HG03196 (cell line): Measurements from ENCODE around the gene MRM1.

Source experiments
- ATAC-seq: cut with Tn5 transposase; IDR thresholded peaks from one replicate; pipeline ENCODE4 v1.9.1; 2021; ENCODE audit not compliant: unreplicated experiment

Gene MRM1, protein sequence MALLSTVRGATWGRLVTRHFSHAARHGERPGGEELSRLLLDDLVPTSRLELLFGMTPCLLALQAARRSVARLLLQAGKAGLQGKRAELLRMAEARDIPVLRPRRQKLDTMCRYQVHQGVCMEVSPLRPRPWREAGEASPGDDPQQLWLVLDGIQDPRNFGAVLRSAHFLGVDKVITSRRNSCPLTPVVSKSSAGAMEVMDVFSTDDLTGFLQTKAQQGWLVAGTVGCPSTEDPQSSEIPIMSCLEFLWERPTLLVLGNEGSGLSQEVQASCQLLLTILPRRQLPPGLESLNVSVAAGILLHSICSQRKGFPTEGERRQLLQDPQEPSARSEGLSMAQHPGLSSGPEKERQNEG

DNA sequence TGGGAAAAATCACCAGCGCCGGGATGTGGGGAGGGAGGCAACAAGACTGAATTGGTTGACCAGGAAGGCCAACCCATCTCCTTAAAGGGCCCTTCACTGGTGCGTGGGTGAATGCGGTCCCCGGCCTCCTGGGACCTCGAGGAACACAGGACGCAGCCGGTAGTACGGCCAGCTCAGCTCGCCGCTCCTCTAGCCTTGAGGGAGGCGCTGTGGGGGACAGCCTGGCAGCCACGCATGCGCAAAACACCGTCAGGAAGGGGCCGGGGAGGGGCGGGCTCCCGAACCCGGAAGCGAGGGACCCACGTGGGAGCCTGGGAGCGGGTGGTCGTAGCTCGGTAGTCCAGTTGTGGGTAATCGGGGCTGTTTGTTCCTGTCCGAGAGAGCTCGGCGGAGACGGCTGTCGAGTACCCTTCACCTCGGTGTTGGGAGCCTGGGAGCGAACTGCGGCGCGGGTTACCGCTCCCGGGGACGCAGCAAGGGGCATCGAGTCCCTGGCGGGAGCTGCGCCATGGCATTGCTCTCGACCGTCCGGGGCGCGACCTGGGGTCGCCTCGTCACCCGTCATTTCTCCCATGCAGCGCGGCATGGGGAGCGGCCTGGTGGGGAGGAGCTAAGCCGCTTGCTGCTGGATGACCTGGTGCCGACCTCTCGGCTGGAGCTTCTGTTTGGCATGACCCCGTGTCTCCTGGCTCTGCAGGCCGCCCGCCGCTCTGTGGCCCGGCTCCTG lies at the start of gene MRM1:
Gene MRM1 (plus strand): TSS at position 281 of the 727 bp plus-strand sequence. CDS start 228 bp downstream, at position 509.
- ATAC-seq: peak; percentile 78

DNA sequence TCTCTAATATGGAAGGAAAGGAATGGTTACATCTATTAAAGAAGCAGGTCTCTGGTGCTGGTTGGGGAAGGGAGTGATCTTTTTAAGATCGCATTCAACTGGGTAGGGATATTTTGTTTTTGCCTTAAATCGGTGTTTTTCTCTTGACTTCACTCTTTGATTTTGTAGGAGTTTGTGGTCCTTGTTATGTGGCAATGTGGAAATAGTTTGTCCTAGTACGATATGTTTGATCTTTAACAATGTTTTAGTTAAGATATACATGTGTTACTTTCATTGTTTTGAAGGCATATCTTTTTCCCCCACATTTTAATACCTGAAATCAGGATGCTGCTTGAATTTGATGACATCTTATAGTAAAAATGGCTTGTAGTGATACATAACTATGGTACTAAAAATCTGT lies 47.9 kb upstream of the MRM1 start:
- no peak for ATAC-seq

DNA sequence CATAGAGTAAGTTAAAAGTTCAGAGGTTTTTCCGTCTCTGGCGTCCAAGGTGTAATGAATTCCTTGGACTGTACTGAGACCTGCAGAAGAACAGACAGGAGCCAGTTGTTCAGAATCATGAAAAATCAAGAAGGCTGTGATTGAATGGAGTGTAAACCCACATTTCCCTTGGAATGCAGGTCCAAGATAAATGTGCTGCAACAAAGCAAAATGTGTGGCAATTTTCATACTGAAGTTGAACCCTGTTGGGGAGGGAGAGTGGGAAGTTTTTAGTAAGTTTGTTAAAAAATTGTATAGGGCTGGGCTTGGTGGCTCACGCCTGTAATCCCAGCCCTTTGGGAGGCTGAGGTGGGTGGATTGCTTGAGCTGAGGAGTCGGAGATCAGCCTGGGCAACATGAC lies 35.3 kb upstream of the MRM1 start:
- ATAC-seq: no peak

DNA sequence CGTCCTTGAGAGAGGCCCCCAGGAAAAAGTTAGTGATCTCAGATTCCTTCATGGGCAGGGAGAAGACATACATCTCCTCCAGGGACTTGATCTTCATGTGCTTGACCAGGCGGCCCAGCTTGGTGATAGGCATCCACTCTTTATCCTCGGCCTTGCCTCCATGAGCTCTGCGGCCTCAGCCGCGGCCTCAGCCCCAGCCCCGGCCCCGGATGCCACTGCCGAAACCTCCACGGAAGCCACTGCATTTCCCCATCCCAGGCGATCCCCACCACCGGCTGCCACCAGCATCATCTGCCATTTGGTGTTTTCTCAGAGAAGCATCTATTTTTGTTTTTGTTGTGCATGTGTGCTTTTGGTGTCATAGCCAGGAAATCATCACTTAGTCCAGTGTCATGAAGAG lies 26.4 kb upstream of the MRM1 start:
- ATAC-seq: no peak

DNA sequence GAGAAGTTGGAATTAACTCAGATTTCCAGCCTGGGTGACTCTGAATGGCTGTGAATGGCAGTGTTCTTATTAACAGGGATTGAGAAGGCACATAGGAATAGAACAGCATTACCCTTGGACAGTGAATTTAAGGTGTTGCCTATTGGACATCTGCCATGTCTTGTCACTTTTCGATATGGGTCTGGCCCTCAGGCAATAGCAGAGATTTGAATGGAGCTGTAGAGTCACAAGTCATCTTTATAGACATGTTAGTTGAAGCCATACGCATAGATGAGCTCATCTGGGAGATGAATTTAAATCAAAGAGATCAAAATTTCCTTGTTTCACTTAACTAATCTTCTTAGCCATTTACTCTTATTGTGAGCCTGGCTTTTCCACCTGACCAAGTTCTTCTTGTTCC lies 24.6 kb upstream of the MRM1 start:
- ATAC-seq: no peak

DNA sequence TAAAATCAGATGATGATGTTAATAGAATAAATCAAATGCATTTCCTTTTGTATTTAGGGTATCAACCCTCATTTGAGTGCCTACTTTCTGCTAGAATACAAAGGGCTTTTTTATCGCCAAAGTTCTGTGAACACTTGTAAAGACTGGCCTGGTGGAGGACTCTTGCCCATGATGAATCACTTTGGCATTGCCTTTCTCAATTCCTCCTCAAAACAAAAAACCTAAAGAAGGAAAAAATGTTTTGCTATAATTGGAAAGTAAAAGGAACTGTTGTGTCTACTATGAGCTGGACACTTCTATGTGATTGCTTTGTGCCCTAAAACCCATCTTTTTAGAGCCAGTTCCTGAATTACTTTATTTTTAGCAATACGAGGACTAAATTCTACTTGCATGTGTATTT lies 22.7 kb upstream of the MRM1 start:
- no peak for ATAC-seq

DNA sequence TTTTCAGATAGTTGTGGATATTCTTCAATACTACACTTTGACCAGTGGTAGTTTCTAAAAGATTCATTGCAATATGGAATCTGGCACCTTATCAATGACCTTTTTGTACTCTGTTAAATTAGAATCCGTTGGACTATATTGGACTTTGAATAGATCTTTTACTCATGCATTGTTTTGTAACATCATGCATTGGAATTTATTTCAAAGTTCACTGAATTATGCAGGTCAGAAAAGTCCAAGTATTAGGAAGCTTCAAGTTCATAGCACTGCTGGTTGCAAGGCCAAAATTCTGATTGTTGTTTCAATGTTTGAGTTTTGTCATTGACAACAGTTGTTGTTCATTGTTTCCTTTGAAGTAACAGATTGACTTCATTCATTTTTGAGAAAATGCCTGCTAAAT lies 17.6 kb upstream of the MRM1 start:
- no peak for ATAC-seq

DNA sequence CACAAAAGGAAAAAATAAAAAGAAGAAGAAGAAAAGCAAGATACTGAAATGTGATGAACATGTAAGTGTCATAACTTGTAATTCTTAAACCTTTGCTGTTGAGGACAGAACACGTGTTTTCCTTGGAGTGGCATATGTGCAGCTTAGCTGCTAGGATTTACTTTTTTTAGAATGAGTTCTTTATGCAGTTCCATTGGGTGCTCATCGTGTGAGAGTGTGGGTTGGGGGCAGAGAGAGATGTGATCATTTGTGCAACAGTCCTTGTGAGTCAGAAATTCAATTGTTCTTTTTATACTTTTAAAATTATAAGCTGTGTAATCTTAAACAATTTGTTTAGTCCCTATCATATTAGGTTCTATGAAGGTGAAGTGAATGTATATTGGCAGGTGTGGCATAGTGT lies 15.2 kb upstream of the MRM1 start:
- no peak for ATAC-seq

DNA sequence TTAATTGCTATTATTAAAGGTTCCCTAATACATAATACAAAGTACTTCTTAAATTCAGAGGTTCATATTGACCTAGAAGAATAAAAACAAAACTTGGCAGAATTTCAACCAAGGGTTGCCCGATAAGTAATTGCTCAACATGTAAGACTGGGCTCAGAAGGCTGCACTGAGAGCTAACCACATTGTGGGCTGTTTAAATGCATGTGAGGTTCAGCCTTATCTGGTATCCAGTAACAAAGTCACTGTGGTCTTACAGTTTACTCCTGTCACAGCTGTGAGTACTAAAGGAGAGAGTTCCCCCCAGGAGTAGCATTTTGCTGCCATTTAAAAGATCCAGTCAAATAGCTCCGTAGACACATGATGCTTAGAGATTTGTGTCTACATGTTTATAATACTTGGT lies 11.3 kb upstream of the MRM1 start:
- no peak for ATAC-seq

DNA sequence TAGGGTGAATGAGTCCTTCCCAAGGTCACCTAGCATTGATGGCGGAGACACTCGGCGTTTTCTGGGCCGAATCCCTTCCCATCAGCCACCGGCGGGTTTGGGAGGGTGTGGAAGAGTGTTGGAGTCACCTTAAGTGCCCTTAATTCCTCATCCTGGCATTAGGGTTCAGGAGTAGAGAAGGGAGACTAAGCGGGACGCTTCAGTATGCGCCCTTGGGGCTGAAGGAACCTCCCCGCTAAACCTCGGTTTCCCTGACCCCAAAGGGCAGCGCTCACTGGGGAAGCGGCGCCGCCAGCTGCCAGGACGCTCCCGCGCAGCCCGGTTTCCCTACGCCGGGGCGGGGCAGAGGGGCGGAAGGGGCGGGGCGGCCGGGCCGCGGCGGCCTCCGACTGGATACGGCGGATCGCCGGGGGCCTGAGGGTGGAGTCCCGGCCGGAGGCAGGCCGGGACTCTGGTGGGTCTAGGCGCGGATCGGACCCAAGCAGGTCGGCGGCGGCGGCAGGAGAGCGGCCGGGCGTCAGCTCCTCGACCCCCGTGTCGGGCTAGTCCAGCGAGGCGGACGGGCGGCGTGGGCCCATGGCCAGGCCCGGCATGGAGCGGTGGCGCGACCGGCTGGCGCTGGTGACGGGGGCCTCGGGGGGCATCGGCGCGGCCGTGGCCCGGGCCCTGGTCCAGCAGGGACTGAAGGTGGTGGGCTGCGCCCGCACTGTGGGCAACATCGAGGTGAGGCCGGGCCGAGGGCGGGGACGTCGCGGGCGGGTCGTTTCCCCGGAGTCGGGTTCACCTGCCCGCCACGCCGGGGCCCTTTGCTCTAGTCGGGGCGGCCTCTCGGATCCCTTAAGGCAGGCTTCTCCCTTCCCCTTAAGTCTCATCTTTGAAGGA lies 9.7 kb upstream of the MRM1 start, which contains the start of gene DHRS11:
Gene DHRS11 (plus strand): TSS at position 446 of the 882 bp plus-strand sequence. CDS start 131 bp downstream, at position 577.
- ATAC-seq: peak; percentile 79

DNA sequence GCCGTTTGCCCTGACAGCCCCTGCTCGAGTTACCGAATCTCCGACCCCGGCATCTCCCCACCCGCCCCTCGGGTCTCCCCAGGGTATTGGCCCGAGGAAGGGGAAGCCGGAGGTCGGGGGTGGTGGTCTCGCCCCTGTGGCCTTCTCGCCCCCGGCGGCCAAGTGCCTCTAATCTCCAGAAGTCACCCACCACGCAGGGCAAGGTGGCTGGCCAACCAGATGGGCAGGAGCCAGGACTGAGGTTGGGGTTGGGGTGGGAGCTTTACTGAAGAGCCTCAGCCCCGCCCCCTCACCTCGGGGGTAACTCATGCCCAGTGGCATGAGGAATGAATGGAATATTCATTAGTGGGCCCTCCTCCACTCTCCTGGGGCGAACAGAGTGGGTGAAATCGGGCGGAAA lies 9.1 kb upstream of the MRM1 start:
- no peak for ATAC-seq

DNA sequence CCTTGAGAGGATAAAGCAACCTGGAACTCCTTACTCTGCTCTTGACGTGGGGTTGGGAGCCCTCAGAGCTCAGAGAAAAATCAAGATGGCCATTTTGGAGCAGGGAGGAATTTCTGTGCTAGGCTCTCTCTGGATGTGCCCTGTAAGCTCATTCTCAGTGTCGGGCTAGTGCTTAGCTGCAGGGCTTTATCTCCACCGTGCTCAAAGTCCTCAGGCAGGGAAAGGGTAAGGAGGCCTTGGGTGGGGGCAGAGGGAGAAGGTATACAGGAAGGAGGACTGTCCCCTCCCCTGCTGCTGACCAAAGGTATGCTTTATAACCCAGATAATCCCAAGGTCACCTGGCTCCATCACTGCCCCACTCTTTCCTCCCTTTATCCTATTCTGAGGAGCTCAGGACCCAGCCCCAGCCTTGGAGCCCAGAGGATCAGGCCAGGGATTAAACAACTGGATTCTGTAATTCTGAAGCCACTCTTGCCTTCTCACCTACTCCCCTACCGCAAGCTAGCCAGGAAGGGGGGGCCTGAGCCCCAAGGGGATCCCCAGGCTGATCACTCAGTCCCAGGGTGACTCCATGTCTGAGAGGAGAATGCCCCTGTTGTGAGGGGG lies 8.6 kb upstream of the MRM1 start:
- ATAC-seq: no peak

DNA sequence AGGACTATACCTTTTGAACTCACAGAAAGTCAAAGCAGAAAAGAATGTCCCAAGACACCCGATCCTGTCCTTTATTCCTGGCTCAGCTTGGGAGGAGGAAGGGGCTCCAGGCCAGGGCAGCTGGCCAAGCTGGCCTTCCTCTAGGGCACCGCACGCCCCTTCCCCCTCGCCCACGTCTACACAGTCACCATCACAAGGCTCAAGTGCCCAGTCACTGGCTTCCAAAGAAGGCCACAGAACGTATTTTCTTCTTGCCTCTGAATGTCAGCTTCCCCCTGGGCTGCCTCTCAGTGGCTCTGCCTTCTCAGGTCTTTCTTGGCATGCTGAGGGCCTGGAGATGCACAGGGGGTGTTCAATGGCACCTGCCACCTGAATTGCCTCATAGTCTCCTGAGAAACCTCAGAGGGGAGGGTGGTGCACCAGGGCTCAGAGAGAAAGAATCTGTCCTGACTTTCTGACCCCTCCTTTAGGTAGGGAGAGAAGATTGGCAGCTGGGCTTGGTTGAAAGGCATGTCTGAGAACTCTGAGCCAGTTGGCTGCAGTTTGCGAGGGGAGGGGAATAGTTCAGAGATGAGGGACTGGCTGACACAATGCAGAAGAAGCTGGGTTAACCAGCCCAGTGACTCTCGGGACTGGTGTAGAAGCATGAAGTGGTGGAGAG lies 7.6 kb upstream of the MRM1 start:
- no peak for ATAC-seq

DNA sequence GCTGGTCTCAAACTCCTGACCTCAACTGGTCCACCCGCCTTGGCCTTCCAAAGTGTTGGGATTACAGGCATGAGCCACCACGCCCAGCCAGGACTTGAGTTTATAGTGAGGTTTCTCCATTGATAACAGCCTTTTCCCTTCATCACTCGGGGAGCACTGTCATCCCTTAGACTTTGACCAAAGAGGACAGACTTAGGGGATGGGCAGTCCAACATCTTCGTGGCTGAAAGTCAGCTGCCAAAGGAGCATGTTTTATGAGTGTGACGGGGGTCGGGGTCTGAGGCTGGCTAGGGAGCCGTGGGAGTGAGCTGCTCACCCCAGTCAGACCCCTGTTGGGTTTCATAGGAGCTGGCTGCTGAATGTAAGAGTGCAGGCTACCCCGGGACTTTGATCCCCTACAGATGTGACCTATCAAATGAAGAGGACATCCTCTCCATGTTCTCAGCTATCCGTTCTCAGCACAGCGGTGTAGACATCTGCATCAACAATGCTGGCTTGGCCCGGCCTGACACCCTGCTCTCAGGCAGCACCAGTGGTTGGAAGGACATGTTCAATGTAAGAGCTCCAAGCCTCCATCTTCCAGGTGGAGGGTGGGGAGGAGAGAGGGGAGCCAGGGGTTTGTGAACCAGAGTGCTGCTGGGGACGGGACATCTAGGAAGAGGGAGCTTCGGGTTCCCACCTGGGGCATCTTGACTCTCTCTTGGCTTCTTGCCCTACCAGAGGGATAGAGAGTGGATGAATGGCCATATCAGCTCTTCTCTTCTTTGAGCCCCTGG lies 6.6 kb upstream of the MRM1 start:
- no peak for ATAC-seq

DNA sequence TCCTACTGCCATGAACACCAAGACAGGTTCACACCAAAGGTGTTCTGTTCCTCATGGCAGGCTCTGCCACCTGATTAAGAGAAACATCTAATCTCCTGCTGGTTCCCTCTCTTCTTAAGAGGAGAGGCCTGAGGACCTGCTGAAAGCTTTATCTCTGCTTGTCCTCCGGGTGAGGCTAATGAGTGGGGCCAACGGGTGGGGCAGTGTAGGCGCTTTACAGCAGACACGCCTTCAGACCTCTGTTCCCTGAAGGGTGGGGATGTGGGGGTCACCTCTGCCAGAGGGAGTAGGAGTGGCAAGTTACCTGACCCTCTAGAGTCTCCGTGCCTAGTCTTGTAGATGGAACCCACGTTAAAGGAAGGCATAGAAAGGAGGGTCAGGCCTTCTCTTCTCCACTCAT lies 4.2 kb upstream of the MRM1 start:
- no peak for ATAC-seq

DNA sequence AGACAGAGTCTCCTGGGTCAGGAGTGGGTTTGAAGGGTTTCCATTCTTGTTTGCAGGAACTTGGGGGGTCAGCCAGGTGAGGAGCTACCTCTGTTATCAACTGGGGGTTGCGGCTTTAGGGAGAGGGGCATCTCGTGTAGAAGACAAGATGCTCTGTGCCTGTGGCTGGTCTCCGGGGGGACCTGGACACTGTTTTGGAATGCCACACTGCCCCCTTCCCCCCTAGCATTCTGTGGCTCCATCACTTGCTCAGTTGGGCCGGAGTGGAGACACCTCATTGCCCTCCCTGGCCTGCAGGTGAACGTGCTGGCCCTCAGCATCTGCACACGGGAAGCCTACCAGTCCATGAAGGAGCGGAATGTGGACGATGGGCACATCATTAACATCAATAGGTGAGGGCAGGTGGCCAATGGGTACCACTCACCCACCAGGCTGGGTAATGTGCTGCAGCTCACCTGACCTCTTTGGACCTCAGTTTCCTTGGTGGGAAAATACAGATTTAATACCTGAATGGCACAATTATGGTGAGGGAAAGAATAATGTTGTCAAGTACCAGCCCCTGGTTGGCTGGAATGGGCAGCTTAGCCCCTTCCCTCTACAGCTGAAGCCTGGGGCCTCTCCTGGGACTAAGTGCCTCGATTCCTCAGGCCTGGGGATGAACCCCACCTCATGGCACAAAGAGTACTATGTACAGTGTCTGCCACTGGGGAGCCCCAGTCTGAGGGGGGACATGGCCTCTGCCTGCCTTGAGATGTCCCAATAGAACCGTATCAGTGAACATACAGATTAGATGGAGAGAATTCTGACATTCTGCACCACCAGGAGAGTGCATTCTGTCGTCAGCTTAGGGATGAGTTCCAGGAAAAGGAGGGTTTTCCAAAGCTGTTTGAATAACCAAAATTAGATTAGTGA lies 3.3 kb upstream of the MRM1 start:
- ATAC-seq: no peak

DNA sequence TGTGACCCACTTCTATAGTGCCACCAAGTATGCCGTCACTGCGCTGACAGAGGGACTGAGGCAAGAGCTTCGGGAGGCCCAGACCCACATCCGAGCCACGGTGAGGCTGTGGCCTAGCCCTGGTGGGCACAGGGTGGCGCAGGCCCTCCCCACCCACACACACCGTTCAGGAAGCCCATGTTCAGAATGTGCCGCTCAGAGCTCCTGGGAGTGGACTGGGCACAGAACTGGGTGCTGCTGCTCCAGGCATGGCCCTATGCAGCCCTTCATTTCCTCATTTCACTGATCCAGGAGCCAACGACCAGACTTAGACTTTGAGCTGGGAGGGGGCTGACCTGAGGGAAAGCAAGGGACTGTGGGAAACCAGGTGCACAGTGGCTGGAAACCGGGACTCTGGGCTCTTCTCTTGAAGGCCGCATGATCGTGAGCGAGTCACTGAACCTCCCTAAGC lies 2.4 kb upstream of the MRM1 start:
- ATAC-seq: no peak

DNA sequence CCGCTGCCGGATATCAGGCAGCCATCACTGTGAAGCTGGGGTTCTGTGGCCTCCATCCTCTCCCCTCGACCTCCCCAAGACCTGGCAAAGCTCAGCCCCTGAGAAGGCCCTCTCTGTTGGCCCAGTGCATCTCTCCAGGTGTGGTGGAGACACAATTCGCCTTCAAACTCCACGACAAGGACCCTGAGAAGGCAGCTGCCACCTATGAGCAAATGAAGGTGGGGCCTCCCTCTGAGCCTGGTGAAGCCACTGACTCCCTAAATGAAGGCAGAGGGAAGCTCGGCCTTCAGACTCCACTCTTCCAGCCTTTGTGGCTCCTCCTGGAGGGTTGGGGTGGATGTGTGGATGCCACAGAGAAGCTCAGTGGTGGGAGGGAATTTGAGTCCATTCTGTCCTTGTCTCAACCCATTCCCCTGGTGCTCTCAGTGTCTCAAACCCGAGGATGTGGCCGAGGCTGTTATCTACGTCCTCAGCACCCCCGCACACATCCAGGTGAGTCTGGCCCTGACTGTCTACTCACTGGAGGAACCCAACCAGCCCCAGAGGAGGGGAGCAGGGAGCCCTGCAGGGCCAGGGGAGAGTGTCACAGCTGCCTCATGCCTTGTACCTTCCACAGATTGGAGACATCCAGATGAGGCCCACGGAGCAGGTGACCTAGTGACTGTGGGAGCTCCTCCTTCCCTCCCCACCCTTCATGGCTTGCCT lies 1.7 kb upstream of the MRM1 start:
- no peak for ATAC-seq
